HTERT RPE-1 (cell line): ENCODE data around the gene HAUS7.

Experiments used
- in situ Hi-C: fragments of 300-500 bp; cut with MboI; formaldehyde crosslinking; loops from 4 replicates; pipeline ENCODE4 v1.14.3; 2020; ENCODE audit warnings: low sequenced_read_pairs

HAUS7 gene

DNA sequence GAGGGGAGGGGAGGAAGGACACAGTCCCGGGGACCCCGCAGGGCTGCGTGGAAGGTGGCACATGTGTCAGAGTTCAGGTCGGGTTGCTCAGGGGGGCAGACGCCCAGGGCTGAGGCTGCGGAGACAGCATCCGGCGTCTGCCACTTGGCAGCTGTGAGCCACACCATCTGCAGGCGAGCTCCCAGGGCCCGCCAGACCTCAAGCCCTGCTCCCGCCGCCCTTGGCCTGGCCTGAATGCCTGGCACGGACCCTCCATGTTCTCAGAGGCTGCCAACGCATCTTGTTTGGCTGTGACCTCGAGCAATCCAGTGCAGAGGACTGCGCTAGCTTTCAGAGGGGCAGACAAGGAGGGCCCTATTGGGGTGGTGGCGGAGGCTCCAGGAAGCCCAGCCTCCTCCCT lies 29.5 kb upstream of the HAUS7 start:
- in situ Hi-C loops = no loop called here

GRCh38 chrX:153499341-153499740 lies 29.0 kb upstream of the HAUS7 start:
- in situ Hi-C loops = no loop called here

GRCh38 chrX:153498453-153498852 lies 28.1 kb upstream of the HAUS7 start:
- in situ Hi-C loops = no loop called here

GRCh38 chrX:153496590-153496959 lies 26.2 kb upstream of the HAUS7 start:
- in situ Hi-C loops = no loop called here

- in situ Hi-C loops = no loop called here
Measured at GRCh38 chrX:153495903-153496589, 25.7 kb upstream of the HAUS7 start.

- in situ Hi-C loops = no loop called here
Measured at GRCh38 chrX:153495362-153495751, 25.0 kb upstream of the HAUS7 start.

GRCh38 chrX:153494541-153495361 lies 24.4 kb upstream of the HAUS7 start, which contains the start of gene BGN:
TSS of gene BGN (plus strand) at chrX:153494980. CDS start at chrX:153504632, 9,652 bp downstream.
- in situ Hi-C loops = no loop called here

- in situ Hi-C loops = no loop called here
Measured at GRCh38 chrX:153494061-153494460, 23.7 kb upstream of the HAUS7 start.

GRCh38 chrX:153493085-153493484 lies 22.7 kb upstream of the HAUS7 start:
- in situ Hi-C loops = no loop called here

GRCh38 chrX:153492543-153492942 lies 22.2 kb upstream of the HAUS7 start:
- in situ Hi-C loops = no loop called here

DNA sequence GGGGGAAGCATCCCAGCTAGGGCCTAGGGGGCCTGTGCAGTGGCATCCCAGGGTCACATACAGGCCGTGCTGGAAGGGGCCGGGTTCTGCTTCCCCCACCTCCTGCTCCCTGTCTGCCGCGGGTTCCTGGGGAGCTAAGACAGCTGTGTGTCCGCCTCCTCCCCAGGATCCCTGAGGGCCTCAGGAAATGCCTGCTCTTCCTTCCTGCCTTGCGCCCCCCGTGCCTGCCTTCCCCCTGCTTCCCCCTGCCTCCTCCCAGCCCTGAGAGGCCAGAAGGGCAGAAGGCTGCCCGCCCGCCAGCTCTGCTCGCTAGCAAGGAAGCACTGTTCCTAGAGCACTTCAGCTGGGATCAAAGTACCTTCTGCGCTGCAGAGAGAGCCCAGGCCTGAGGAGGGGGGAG lies 21.5 kb upstream of the HAUS7 start:
- in situ Hi-C loops = no loop called here

DNA sequence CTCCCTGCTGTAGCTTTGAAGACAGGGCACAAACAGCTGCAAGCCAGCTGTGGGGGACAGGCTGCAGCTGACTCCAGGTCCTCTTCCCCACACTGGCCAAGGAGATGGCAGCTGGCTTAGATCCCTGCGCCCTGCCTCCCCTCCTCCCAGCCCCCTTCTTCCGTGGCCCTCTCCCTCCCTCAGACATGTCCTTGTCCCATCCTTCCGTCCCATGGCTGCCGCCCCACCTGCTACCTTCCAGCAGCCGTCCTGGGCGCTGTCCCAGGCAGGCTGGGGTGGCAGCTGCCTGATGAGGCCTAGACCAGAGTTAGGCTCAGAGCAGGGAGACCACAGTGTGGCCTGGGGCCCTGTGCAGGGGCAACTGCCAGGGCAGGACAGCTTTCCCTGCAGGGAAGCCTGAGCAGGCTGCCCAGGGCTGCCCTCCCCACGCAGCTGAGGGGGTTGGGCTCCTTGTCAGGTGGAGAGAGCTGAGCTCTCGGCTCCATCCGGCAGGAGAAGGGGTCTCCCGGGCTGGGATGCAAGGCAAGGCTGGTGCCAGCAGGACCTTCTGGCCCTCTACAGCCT lies 21.1 kb upstream of the HAUS7 start:
- in situ Hi-C loops = no loop called here

GRCh38 chrX:153490217-153490930 lies 20.0 kb upstream of the HAUS7 start:
- in situ Hi-C loops = no loop called here

DNA sequence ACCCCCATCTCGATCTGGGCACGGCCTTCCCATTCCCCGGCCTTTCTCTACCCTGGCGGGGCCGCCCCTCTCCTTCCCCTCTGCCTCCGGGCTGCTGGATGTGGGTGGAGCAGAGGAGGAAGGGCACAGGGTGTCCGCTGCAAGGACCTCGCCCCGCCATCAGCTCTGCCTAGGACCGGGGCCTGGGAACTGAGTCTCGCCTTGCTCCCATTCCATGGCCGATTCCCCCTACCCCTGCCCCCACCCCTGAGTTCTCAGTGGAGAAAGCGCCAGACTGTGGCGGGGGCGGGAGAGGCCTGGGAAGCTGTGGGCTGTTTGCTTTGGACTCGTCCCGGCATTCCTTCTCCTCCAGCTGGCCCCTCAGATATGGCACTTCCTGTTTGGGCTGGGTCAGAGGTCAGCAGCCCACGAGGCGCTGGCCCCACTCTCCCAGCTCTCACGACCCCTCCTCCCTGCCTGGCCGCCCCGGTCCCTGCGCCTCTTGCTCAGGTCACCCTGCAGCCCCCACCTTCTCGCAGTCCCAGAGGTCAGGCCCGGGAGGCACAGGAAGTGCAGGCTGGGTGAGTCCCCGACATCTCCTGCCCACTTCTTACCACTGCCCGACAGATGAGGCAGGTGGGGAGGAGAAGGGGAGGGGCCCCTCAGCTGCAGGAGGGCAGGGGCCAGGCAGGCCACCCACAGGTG lies 18.0 kb upstream of the HAUS7 start:
- in situ Hi-C loops = no loop called here

DNA sequence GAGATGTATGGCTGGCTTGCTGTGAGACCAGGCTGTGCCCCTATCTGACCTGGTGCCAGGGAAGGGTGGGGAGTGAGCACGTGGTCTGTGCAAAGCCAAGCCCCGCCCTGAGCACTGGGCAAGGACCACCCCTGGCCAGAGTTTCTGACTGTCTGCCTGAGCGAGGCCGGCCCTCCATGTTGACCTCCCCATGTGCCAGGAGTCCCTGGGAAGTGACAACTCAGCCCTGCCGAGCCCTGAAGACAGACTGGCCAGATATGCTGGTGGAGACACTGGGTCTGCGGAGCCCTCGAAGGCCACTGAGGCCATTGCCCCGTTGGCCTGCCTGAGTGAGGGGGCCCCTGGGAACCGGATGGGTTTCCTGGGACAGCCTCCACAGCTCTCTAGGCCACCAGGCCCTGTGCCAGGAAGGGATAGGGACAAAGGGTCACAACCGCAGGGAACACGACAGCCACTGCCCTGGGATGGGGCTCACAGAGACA lies 17.3 kb upstream of the HAUS7 start:
- in situ Hi-C loops = no loop called here

- in situ Hi-C loops = no loop called here
Measured at GRCh38 chrX:153486171-153486570, 15.8 kb upstream of the HAUS7 start.

DNA sequence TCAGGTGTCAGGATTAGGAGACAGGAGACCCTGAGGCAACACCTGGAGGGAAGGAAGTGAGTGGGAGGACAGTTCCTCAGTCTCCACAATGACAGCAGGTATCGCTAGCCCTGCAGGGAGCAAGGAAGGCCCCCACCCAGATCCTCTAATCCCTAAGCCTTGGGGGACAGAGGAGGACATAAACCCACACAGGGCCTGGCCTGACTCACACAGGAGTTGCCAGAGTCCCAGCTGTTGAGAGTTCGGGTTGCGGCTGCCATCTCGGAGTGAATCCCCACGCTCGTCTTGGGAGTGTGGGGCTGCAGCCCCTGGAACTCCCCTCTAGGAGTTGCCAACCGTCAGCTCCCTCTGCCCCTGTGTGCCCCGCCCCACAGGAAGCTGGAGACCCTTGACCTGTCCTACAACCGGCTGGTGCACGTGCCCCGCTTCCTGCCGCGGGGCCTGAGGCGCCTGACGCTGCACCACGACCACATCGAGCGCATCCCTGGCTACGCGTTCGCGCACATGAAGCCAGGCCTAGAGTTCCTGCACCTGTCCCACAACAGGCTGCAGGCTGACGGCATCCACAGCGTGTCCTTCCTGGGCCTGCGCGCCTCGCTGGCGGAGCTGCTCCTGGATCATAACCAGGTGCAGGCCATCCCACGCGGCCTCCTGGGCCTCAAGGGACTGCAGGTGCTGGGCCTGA lies 15.2 kb upstream of the HAUS7 start:
- in situ Hi-C loops = no loop called here

- in situ Hi-C loops = no loop called here
Measured at GRCh38 chrX:153482376-153483015, 12.1 kb upstream of the HAUS7 start.

- in situ Hi-C loops = no loop called here
Measured at GRCh38 chrX:153481043-153481442, 10.7 kb upstream of the HAUS7 start.

GRCh38 chrX:153478746-153479145 lies 8.4 kb upstream of the HAUS7 start:
- in situ Hi-C loops = no loop called here
